Endothelial cell of coronary artery (primary cell): ENCODE measurements around the gene TCHHL1. TPM values are rescaled to one million over a fixed set of nuclear protein-coding genes. Genes with fewer than 3 reads are reported as not detected.

ENCODE experiments used
- total RNA-seq: library from RNA; depleted of rRNA; stranded (reverse); fragments of >200 nt; gene quantifications from 2 replicates; pipeline ENCODE4 v1.2.3, GENCODE V29; 2014

TCHHL1 gene
- not detected in 2 replicates for total RNA-seq

DNA sequence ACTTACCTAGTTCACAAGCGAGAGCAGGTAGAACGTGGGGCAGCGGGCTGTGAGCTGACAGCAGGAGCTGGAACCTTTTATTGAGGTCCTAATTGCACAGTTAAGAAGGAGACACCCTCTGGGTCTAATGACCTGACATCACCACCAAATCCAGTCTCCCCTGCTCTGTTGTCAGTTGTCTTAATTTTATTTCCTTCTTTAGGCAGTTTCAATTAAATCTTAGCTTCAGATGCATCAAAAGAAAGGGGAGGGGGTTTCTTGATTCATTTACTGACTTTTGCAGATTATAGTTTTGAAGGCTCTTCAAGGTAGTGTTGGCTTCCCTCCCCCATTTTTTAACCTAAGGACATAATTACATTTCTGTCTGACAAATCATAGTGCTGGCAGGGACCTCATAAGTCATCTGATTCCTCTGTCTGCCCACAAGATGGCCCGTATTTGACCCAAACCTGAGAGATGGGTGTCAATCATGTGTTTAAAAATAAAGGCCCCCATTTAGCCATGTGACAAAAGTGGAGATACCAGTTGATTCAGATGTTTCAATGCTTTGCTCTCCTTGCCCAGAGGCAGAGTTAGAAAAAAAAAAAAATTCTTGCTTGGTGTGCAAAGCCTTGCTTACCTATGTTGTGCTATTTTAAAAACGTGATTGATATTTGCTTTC is at the start of gene TCHHL1:
Gene TCHHL1 (minus strand): TSS at position 51 of the 661 bp plus-strand sequence. CDS start 921 bp downstream, outside the sequence.

DNA sequence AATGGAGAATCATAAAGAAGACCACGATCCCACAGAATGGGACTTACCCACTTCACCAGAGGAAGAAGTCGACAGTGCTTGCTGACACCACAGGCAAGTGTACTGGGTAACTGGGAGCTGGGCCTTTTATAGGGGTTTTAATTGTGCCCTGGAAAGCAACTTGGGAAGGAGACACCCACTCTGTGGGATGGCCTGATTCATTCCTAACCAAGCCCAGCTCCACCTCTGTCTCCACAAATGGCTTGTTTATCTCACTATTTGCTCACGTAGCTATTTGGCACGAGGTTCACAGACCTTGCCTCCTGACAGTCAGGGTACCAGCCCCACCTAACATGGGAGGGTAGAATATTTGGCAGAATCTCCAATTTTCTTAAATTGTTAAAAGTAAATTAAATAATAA is 26.5 kb upstream of the TCHHL1 start, which contains the start of gene TCHH:
Gene TCHH (minus strand): TSS at position 101 of the 400 bp plus-strand sequence. CDS start 1,364 bp downstream, outside the sequence.

DNA sequence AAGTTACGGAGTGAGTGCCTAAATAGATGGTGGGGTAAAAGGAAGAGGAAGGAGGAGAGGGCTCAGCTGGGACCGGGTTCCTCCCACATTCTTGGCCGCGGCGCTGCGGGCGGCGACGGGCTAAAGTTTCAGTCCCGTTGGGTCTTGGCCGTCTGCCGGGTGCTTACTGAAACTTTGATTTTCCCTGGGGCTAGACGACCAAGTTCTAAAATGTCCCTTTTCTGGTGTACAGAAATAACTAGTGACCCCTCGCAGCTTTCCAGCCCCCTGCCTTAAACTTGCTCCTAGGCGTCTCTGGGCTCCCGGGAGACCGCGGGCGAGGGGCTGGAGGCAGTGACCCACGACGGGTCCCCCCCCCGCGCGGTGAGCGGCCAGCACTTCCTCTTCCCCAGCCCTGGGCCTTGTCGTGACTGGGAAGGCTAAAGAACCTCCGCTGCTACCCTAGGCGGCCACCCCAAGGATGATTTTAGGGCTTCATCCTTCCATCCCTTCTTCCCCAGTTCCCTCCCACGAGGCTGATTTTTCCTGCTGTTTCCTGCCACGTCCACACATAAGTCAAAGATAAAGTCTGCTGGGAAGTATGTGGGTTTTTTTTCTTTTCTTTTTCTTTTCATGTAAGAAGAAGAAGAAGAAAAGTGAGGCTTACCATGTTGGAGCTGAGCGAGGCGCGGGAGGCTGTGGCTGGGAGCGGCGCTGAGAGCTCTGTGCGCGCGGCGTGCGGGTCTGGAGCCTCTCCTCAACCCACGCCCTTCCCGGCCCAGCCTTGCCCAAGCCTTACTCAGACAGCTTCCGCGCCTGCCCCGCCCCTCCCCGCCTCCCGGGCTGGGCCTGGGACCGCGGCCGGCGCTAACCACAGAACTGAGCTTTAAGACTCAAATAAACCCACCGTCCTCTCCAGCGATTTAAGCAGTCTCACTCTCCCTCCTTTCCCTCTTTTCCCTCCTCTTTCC is 52.3 kb downstream of the TCHHL1 start, which contains the start of gene S100A11:
Gene S100A11 (minus strand): TSS at position 738 of the 950 bp plus-strand sequence. CDS start 89 bp downstream, at position 649.

Other genes with a start within 250 kb of the TCHHL1 start
- gene C2CD4D, start 249.2 kb downstream of the TCHHL1 start, total RNA-seq, result not detected in 2 replicates
- gene THEM5, start 235.4 kb downstream of the TCHHL1 start, total RNA-seq, result not detected in 2 replicates
- 7.5 and 10.9 TPM in 2 replicates for gene THEM4, start 179.6 kb downstream of the TCHHL1 start, total RNA-seq
- 149 and 210 TPM in 2 replicates for gene S100A10, start 95.2 kb downstream of the TCHHL1 start, total RNA-seq
- gene S100A11, start 52.1 kb downstream of the TCHHL1 start, total RNA-seq, result 22.0 and 31.9 TPM in 2 replicates
- gene TCHH, start 26.4 kb upstream of the TCHHL1 start, total RNA-seq, result under 0.01 TPM in 1 of 2 replicates, not detected in the other
- 0.19 TPM in 1 of 2 replicates, not detected in the other for gene RPTN, start 70.2 kb upstream of the TCHHL1 start, total RNA-seq
- not detected in 2 replicates for gene HRNR, start 135.1 kb upstream of the TCHHL1 start, total RNA-seq
- not detected in 2 replicates for gene FLG, start 236.2 kb upstream of the TCHHL1 start, total RNA-seq